Measurements from ENCODE around the gene HYI.

HYI gene

GRCh38 chr1:43426221-43426620, 27.5 kb downstream of the HYI start:
- TF ChIP-seq, protein P1, sequence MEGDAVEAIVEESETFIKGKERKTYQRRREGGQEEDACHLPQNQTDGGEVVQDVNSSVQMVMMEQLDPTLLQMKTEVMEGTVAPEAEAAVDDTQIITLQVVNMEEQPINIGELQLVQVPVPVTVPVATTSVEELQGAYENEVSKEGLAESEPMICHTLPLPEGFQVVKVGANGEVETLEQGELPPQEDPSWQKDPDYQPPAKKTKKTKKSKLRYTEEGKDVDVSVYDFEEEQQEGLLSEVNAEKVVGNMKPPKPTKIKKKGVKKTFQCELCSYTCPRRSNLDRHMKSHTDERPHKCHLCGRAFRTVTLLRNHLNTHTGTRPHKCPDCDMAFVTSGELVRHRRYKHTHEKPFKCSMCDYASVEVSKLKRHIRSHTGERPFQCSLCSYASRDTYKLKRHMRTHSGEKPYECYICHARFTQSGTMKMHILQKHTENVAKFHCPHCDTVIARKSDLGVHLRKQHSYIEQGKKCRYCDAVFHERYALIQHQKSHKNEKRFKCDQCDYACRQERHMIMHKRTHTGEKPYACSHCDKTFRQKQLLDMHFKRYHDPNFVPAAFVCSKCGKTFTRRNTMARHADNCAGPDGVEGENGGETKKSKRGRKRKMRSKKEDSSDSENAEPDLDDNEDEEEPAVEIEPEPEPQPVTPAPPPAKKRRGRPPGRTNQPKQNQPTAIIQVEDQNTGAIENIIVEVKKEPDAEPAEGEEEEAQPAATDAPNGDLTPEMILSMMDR (IDR thresholded peaks at IDR 0.05; ENCODE audit: insufficient read depth, low read depth, low read length, missing control alignments): no peak
- no peak overlapping the region for H3K4me3 ChIP-seq (ENCODE audit: low read depth, low read length)
- DNase-seq (ENCODE audit: low read depth): no peak

GRCh38 chr1:43425045-43425444, 28.7 kb downstream of the HYI start:
- DNase-seq (ENCODE audit: low read depth): no peak
- H3K4me3 ChIP-seq (ENCODE audit: low read depth, low read length): no peak overlapping the region
- TF ChIP-seq, protein P1 (IDR thresholded peaks at IDR 0.05; ENCODE audit: insufficient read depth, low read depth, low read length, missing control alignments): no peak

DNA sequence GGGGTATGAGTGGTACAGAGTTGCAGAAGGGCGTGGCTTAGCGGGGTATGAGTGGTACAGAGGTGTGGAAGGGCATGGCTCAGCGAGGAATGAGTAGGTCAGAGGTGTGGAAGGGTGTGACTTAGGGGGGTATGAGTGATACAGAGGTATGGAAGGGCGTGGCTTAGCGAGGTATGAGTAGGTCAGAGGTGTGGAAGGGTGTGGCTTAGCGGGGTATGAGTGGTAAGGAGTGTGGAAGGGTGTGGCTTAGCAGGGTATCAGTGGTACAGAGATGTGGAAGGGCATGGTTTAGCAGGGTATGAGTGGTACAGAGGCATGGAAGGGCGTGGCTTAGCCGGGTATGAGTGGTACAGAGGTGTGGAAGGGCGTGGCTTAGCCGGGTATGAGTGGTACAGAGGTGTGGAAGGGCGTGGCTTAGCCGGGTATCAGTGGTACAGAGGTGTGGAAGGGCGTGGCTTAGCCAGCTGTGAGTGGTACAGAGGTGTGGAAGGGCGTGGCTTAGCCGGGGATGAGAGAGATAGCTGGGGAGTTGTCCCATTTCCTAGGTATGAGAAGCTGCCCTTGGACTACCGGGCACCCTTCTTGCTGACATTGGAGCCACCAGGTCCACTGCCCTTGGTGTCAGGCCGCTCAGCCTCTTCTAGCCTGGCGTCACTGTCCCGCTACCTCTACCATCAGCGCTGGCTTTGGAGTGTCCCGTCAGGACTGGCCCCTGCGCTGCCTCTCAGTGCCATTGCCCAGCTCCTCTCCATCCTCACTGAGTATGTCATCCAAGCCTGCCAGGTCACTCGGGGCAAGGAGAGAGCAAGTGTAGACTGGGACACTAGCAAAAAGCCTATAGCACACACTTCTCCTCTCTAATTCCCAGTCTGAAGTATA, 29.8 kb downstream of the HYI start:
- H3K4me3 ChIP-seq (ENCODE audit: low read depth, low read length): no peak overlapping the region
- DNase-seq (ENCODE audit: low read depth): no peak
- TF ChIP-seq, protein P1 (IDR thresholded peaks at IDR 0.05; ENCODE audit: insufficient read depth, low read depth, low read length, missing control alignments): no peak

- H3K4me3 ChIP-seq (ENCODE audit: low read depth, low read length): no peak overlapping the region
- no peak for DNase-seq (ENCODE audit: low read depth)
- TF ChIP-seq, protein P1 (IDR thresholded peaks at IDR 0.05; ENCODE audit: insufficient read depth, low read depth, low read length, missing control alignments): no peak
Measured at GRCh38 chr1:43422995-43423671, 30.6 kb downstream of the HYI start.

DNA sequence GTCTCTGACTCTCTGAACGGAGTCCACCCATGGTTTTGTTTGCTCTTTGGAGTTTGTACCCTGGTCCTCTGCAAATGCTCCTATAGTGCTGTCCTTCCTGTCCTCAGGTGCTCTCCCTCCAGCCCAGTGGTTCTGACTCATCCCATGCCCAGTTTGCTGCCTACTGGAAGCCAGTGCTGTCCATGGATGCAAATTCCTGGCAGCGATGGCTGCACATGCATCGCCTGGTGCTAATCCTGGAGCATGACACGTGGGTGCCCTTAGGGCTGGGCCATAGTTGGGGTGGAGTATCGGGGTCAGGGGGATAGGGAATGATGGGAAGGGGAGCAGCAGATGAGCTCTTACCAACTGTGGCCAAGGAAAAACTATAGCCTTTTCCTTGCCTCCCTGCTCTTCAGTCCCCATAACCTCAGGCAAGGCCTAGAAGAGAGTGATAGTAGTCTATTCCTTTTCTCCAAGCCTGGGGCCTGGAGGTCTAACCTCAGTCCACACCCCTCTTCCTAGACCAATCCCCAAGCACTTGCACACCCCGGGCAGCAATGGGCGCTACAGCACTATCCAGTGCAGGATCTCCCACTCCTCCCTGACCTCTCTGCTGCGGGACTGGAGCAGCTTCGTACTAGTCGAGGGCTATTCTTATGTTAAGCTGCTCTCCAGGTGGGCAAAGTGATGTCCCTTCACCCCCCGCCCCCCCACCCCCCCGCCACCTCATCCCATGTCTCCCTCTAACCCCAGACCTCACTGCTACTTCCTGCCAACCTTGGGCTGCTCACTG, 31.6 kb downstream of the HYI start:
- TF ChIP-seq, protein P1 (IDR thresholded peaks at IDR 0.05; ENCODE audit: insufficient read depth, low read depth, low read length, missing control alignments): no peak
- DNase-seq (ENCODE audit: low read depth): no peak
- no peak overlapping the region for H3K4me3 ChIP-seq (ENCODE audit: low read depth, low read length)

DNA sequence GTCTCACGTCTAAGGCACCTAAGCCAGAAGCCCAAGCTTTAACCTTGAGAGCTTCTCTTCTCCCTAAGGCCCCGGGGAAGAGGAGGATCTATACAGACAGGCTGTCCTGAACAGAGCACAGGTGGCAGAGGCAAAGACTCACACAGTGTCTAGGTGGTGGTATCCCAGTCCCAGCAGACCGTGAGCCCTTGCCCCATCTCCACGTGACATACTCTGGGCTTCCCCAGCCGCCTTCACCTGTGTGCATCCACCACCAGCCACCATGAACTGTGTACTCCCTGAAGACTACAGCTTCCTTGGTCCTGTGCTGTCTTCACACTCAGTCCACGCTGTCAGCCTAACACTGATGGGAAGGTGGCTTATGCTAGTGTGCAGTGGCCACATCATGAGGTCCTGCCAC, 32.3 kb downstream of the HYI start:
- H3K4me3 ChIP-seq (ENCODE audit: low read depth, low read length): no peak overlapping the region
- TF ChIP-seq, protein P1 (IDR thresholded peaks at IDR 0.05; ENCODE audit: insufficient read depth, low read depth, low read length, missing control alignments): no peak
- DNase-seq (ENCODE audit: low read depth): no peak
